Measurements from ENCODE around the gene CYGB. TPM values are rescaled to one million over a fixed set of nuclear protein-coding genes. Genes with fewer than 3 reads are reported as not detected.

CYGB gene
- total and polyA plus RNA-seq, 2 of the 13 experiments (the other 11 are each of a cell fraction or from before 2014, with no cell fraction given) = 18.9 to 27.1 TPM

DNA sequence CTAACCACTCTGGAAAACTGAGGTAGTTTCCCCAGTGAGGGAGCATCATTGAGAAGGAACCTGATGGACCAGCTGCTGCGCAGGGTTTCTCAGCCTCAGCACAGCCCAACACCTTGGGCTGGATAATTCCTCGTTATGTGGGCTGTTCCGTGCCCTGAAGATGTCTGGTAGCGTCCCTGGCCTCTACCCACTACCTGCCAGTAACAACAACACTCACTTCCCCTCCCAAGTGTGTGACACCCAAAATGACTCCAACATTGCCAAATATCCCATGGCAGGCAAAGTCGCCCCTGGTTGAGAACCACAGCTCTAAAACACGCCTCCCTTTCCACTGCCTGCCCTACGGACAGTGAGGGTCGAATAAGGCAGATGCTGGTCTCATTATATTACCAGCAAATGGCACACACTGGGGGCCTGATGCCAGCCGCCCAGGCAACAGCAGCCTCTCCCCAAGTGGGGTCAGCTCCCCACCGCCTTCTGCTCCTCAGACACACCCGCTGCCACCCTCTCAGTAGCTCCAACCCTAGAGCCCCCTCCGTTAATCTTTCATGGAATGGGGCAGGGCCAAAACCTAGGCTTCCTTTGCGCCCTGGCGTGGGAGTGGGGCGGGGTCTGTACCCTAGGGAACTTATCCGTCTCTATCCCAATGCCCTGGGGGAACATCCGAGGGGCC lies 37.3 kb downstream of the CYGB start (continued):
- TF ChIP-seq, protein P1, sequence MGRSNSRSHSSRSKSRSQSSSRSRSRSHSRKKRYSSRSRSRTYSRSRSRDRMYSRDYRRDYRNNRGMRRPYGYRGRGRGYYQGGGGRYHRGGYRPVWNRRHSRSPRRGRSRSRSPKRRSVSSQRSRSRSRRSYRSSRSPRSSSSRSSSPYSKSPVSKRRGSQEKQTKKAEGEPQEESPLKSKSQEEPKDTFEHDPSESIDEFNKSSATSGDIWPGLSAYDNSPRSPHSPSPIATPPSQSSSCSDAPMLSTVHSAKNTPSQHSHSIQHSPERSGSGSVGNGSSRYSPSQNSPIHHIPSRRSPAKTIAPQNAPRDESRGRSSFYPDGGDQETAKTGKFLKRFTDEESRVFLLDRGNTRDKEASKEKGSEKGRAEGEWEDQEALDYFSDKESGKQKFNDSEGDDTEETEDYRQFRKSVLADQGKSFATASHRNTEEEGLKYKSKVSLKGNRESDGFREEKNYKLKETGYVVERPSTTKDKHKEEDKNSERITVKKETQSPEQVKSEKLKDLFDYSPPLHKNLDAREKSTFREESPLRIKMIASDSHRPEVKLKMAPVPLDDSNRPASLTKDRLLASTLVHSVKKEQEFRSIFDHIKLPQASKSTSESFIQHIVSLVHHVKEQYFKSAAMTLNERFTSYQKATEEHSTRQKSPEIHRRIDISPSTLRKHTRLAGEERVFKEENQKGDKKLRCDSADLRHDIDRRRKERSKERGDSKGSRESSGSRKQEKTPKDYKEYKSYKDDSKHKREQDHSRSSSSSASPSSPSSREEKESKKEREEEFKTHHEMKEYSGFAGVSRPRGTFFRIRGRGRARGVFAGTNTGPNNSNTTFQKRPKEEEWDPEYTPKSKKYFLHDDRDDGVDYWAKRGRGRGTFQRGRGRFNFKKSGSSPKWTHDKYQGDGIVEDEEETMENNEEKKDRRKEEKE (IDR thresholded peaks at IDR 0.05) = no peak
- TF ChIP-seq ZNF138 (CRISPR knock-in tag; IDR thresholded peaks at IDR 0.05; ENCODE audit: low read depth) = no peak
- TF ChIP-seq KLF13 (CRISPR knock-in tag; IDR thresholded peaks at IDR 0.05) = no peak
- no peak for TF ChIP-seq ZNF549 (CRISPR knock-in tag; IDR thresholded peaks at IDR 0.05)
- TF ChIP-seq SAP130 (CRISPR knock-in tag; IDR thresholded peaks at IDR 0.05; ENCODE audit: low read depth) = peak; percentile 25; the same call in 1 of the 2 replicates
- TF ChIP-seq, protein P2, sequence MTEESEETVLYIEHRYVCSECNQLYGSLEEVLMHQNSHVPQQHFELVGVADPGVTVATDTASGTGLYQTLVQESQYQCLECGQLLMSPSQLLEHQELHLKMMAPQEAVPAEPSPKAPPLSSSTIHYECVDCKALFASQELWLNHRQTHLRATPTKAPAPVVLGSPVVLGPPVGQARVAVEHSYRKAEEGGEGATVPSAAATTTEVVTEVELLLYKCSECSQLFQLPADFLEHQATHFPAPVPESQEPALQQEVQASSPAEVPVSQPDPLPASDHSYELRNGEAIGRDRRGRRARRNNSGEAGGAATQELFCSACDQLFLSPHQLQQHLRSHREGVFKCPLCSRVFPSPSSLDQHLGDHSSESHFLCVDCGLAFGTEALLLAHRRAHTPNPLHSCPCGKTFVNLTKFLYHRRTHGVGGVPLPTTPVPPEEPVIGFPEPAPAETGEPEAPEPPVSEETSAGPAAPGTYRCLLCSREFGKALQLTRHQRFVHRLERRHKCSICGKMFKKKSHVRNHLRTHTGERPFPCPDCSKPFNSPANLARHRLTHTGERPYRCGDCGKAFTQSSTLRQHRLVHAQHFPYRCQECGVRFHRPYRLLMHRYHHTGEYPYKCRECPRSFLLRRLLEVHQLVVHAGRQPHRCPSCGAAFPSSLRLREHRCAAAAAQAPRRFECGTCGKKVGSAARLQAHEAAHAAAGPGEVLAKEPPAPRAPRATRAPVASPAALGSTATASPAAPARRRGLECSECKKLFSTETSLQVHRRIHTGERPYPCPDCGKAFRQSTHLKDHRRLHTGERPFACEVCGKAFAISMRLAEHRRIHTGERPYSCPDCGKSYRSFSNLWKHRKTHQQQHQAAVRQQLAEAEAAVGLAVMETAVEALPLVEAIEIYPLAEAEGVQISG (CRISPR knock-in tag; IDR thresholded peaks at IDR 0.05) = no peak
